GM19438 (cell line): ENCODE measurements around the gene TSEN54.

Source experiments
- ATAC-seq: cut with Tn5 transposase; IDR thresholded peaks from one replicate; pipeline ENCODE4 v1.9.1; 2021; ENCODE audit warnings: low read depth; ENCODE audit not compliant: unreplicated experiment

Gene TSEN54

GRCh38 chr17:75536366-75536765 is 20.0 kb downstream of the TSEN54 start:
- ATAC-seq, result no peak

GRCh38 chr17:75539967-75540729 is 23.8 kb downstream of the TSEN54 start:
- ATAC-seq, result no peak

GRCh38 chr17:75540923-75541503 is 24.7 kb downstream of the TSEN54 start:
- ATAC-seq, result no peak

- no peak for ATAC-seq
Measured at GRCh38 chr17:75542229-75542628, 25.9 kb downstream of the TSEN54 start.

GRCh38 chr17:75542728-75543336 is 26.5 kb downstream of the TSEN54 start:
- ATAC-seq, result no peak

GRCh38 chr17:75544250-75544649 is 27.9 kb downstream of the TSEN54 start:
- ATAC-seq, result no peak

- no peak for ATAC-seq
Measured at GRCh38 chr17:75546181-75546580, 29.9 kb downstream of the TSEN54 start.

- ATAC-seq, result no peak
Measured at GRCh38 chr17:75547091-75547490, 30.8 kb downstream of the TSEN54 start.

- no peak for ATAC-seq
Measured at GRCh38 chr17:75548813-75549212, 32.5 kb downstream of the TSEN54 start.

- ATAC-seq, result no peak
Measured at GRCh38 chr17:75549246-75550138, 33.2 kb downstream of the TSEN54 start.

- no peak for ATAC-seq
Measured at GRCh38 chr17:75550139-75550465, 33.8 kb downstream of the TSEN54 start.

- no peak for ATAC-seq
Measured at GRCh38 chr17:75551266-75551665, 34.9 kb downstream of the TSEN54 start.

GRCh38 chr17:75552425-75553294 is 36.3 kb downstream of the TSEN54 start:
- no peak for ATAC-seq

- no peak for ATAC-seq
Measured at GRCh38 chr17:75553295-75554110, 37.2 kb downstream of the TSEN54 start.

- ATAC-seq, result no peak
Measured at GRCh38 chr17:75555679-75556153, 39.4 kb downstream of the TSEN54 start.

- no peak for ATAC-seq
Measured at GRCh38 chr17:75557075-75557851, 40.9 kb downstream of the TSEN54 start.

- ATAC-seq, result no peak
Measured at GRCh38 chr17:75557852-75558665, 41.7 kb downstream of the TSEN54 start.
